ENCODE data around the gene MRPL41. TPM values are rescaled to one million over a fixed set of nuclear protein-coding genes. Genes with fewer than 3 reads are reported as not detected.
"Not testable (repeated sequence)": the region's sequence is repeated elsewhere in the genome, so short reads cannot be mapped to it uniquely, and the experiment has no call there.

The MRPL41 gene
- total and polyA plus RNA-seq, 2 donors from 2014 or later, result 47.3 to 150 TPM

DNA sequence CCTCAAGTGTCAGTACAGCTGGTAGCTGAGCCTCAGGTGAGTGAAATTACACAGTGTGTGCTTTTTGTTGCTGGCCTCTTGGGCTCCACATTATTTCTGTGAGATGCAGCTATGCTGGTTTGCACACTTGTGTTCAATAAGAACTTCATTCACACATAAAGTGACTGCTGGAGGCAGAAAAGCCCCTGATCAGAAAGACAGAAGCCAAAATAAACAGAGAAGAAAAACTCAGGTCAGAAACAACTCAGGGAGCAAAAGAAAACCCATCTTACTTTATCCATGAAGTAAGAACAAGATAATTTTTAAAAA is 16.6 kb upstream of the MRPL41 start:
- H3K9me3 ChIP-seq (ENCODE audit: control insufficient read depth in 2 of 3, insufficient read depth in 1 of 3, low read length in 3 of 3), result no peaks in the 10 kb centered on the region
- intact Hi-C loops (cut with DNase I), result no loop called here
- no peak overlapping the region for H3K9ac ChIP-seq (ENCODE audit: low read length in 3 of 3)
- FAIRE-seq (no peak), DNase-seq (no peak)
- TF ChIP-seq, protein P1, sequence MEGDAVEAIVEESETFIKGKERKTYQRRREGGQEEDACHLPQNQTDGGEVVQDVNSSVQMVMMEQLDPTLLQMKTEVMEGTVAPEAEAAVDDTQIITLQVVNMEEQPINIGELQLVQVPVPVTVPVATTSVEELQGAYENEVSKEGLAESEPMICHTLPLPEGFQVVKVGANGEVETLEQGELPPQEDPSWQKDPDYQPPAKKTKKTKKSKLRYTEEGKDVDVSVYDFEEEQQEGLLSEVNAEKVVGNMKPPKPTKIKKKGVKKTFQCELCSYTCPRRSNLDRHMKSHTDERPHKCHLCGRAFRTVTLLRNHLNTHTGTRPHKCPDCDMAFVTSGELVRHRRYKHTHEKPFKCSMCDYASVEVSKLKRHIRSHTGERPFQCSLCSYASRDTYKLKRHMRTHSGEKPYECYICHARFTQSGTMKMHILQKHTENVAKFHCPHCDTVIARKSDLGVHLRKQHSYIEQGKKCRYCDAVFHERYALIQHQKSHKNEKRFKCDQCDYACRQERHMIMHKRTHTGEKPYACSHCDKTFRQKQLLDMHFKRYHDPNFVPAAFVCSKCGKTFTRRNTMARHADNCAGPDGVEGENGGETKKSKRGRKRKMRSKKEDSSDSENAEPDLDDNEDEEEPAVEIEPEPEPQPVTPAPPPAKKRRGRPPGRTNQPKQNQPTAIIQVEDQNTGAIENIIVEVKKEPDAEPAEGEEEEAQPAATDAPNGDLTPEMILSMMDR (IDR thresholded peaks at IDR 0.05; ENCODE audit: borderline replicate concordance, extremely low read depth, insufficient read depth), result no peak
- peak overlapping the region in 1 of 3 donors; percentile 4 for H3K4me3 ChIP-seq (ENCODE audit: low read length in 3 of 3)
- H3K27me3 ChIP-seq (ENCODE audit: control insufficient read depth, insufficient read depth, low read length), result no peaks in the 10 kb centered on the region
- no peak overlapping the region for H3K27ac ChIP-seq (ENCODE audit: low read depth in 2 of 2, low read length in 2 of 2)
- no peaks in the 10 kb centered on the region for H3K36me3 ChIP-seq (ENCODE audit: control insufficient read depth in 2 of 3, insufficient read depth in 3 of 3, low read length in 3 of 3)
- peaks cover 0 to 9% (median 0%) of the 10 kb centered on the region in 3 donors for H3K4me1 ChIP-seq (ENCODE audit: control insufficient read depth in 2 of 3, insufficient read depth in 2 of 3, low read depth in 1 of 3, low read length in 3 of 3)

DNA sequence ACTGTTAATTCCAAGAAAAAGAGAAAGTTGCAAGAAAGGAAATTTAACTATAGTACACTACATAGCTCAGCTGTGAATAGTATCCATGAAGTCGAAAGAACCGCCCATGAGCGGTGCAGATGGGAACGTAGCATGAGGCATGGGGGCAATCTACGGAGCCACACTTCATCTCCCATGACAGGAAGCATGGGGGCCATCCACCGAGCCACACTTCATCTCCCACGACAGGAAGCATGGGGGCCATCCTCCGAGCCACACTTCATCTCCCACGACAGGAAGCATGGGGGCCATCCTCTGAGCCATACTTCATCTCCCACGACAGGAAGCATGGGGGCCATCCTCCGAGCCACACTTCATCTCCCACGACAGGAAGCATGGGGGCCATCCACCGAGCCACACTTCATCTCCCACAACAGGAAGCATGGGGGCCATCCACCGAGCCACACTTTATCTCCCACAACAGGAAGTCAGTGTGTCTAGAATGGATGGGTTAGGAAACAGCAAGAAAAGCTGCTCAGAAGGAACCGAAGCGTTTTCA is 15.0 kb upstream of the MRPL41 start:
- H3K27me3 ChIP-seq (ENCODE audit: control insufficient read depth, insufficient read depth, low read length); DNase-seq; H3K36me3 ChIP-seq (ENCODE audit: control insufficient read depth in 2 of 3, insufficient read depth in 3 of 3, low read length in 3 of 3); H3K27ac ChIP-seq (ENCODE audit: low read depth in 2 of 2, low read length in 2 of 2); H3K4me1 ChIP-seq (ENCODE audit: control insufficient read depth in 2 of 3, insufficient read depth in 2 of 3, low read depth in 1 of 3, low read length in 3 of 3); H3K9me3 ChIP-seq (ENCODE audit: control insufficient read depth in 2 of 3, insufficient read depth in 1 of 3, low read length in 3 of 3); intact Hi-C loops (cut with DNase I); H3K9ac ChIP-seq (ENCODE audit: low read length in 3 of 3); H3K4me3 ChIP-seq (ENCODE audit: low read length in 3 of 3); FAIRE-seq: not testable (repeated sequence)

- H3K36me3 ChIP-seq (ENCODE audit: control insufficient read depth in 2 of 3, insufficient read depth in 3 of 3, low read length in 3 of 3), result no peaks in the 10 kb centered on the region
- no peak overlapping the region for H3K9ac ChIP-seq (ENCODE audit: low read length in 3 of 3)
- DNase-seq (no peak), FAIRE-seq (no peak)
- intact Hi-C loops (cut with DNase I), result no loop called here
- no peak overlapping the region for H3K4me3 ChIP-seq (ENCODE audit: low read length in 3 of 3)
- H3K9me3 ChIP-seq (ENCODE audit: control insufficient read depth in 2 of 3, insufficient read depth in 1 of 3, low read length in 3 of 3), result no peaks in the 10 kb centered on the region
- TF ChIP-seq, protein P1 (IDR thresholded peaks at IDR 0.05; ENCODE audit: borderline replicate concordance, extremely low read depth, insufficient read depth), result no peak
- H3K27ac ChIP-seq (ENCODE audit: low read depth in 2 of 2, low read length in 2 of 2), result no peak overlapping the region
- no peaks in the 10 kb centered on the region for H3K27me3 ChIP-seq (ENCODE audit: control insufficient read depth, insufficient read depth, low read length)
- H3K4me1 ChIP-seq (ENCODE audit: control insufficient read depth in 2 of 3, insufficient read depth in 2 of 3, low read depth in 1 of 3, low read length in 3 of 3), result peaks cover 0 to 6% (median 0%) of the 10 kb centered on the region in 3 donors
These were observed 13.6 kb upstream of the MRPL41 start for GRCh38 chr9:137538058-137538457.

GRCh38 chr9:137540536-137540935 is 11.1 kb upstream of the MRPL41 start:
- TF ChIP-seq, protein P1 (IDR thresholded peaks at IDR 0.05; ENCODE audit: borderline replicate concordance, extremely low read depth, insufficient read depth), result no peak
- H3K4me3 ChIP-seq (ENCODE audit: low read length in 3 of 3), result no peak overlapping the region
- no peak overlapping the region for H3K9ac ChIP-seq (ENCODE audit: low read length in 3 of 3)
- DNase-seq (no peak), FAIRE-seq (no peak)
- no peaks in the 10 kb centered on the region for H3K36me3 ChIP-seq (ENCODE audit: control insufficient read depth in 2 of 3, insufficient read depth in 3 of 3, low read length in 3 of 3)
- H3K27ac ChIP-seq (ENCODE audit: low read depth in 2 of 2, low read length in 2 of 2), result no peak overlapping the region
- no peaks in the 10 kb centered on the region for H3K4me1 ChIP-seq (ENCODE audit: control insufficient read depth in 2 of 3, insufficient read depth in 2 of 3, low read depth in 1 of 3, low read length in 3 of 3)
- intact Hi-C loops (cut with DNase I), result no loop called here
- H3K9me3 ChIP-seq (ENCODE audit: control insufficient read depth in 2 of 3, insufficient read depth in 1 of 3, low read length in 3 of 3), result no peaks in the 10 kb centered on the region
- no peaks in the 10 kb centered on the region for H3K27me3 ChIP-seq (ENCODE audit: control insufficient read depth, insufficient read depth, low read length)

All from kidney (tissue), 14 donors.